GM23248 (cell line): ENCODE data around the gene IL31RA. TPM values are rescaled to one million over a fixed set of nuclear protein-coding genes. Genes with fewer than 3 reads are reported as not detected.

Experiments
- DNase-seq: peaks from one replicate; pipeline ENCODE4 v3.0.0-alpha.2; 2015
- H2AFZ ChIP-seq: fragments of 200-600 bp; sonication (generic); 2 replicates; pipeline ENCODE4 v1.6.1; 2016; ENCODE audit warnings: antibody characterized with exemption
- H3F3A ChIP-seq: fragments of 200-600 bp; sonication (generic); 2 replicates; pipeline ENCODE4 v1.6.1; 2016; ENCODE audit warnings: mild to moderate bottlenecking, antibody characterized with exemption, mixed run types; ENCODE audit not compliant: insufficient read depth
- H3K27ac ChIP-seq: fragments of 200-600 bp; sonication (generic); 2 replicates; pipeline ENCODE4 v1.5.1; 2016; ENCODE audit warnings: mild to moderate bottlenecking
- H3K27me3 ChIP-seq: fragments of 200-600 bp; sonication (generic); replicated peaks from 2 replicates; pipeline ENCODE4 v1.6.1; 2016; ENCODE audit warnings: mild to moderate bottlenecking; ENCODE audit not compliant: insufficient read depth
- H3K36me3 ChIP-seq: fragments of 200-600 bp; sonication (generic); 2 replicates; pipeline ENCODE4 v1.6.1; 2016; ENCODE audit warnings: low read depth, mild to moderate bottlenecking
- H3K4me1 ChIP-seq: fragments of 200-600 bp; sonication (generic); 2 replicates; pipeline ENCODE4 v1.6.1; 2016; ENCODE audit warnings: mild to moderate bottlenecking; ENCODE audit not compliant: insufficient read depth
- H3K4me2 ChIP-seq: fragments of 200-600 bp; sonication (generic); one replicate; pipeline ENCODE4 v1.6.1; 2016; ENCODE audit warnings: mild to moderate bottlenecking; ENCODE audit not compliant: unreplicated experiment
- H3K4me3 ChIP-seq: fragments of 200-600 bp; sonication (generic); 2 replicates; pipeline ENCODE4 v1.5.1; 2016; ENCODE audit warnings: mild to moderate bottlenecking
- H3K79me2 ChIP-seq: fragments of 200-600 bp; sonication (generic); 2 replicates; pipeline ENCODE4 v1.6.1; 2016; ENCODE audit warnings: mild to moderate bottlenecking; ENCODE audit not compliant: insufficient read depth
- H3K9ac ChIP-seq: fragments of 200-600 bp; sonication (generic); 2 replicates; pipeline ENCODE4 v1.6.1; 2016; ENCODE audit warnings: mild to moderate bottlenecking
- H3K9me2 ChIP-seq: fragments of 200-600 bp; sonication (generic); 2 replicates; pipeline ENCODE4 v1.6.1; 2016; ENCODE audit warnings: mixed run types, mild to moderate bottlenecking, moderate library complexity; ENCODE audit not compliant: insufficient read depth
- H3K9me3 ChIP-seq: fragments of 200-600 bp; sonication (generic); one replicate; pipeline ENCODE4 v1.6.1; 2017; ENCODE audit warnings: low read depth
- H4K20me1 ChIP-seq: fragments of 200-600 bp; sonication (generic); 2 replicates; pipeline ENCODE4 v1.6.0; 2016; ENCODE audit not compliant: insufficient read depth
- EZH2 ChIP-seq: fragments of 200-600 bp; sonication (generic); IDR thresholded peaks from 2 replicates; pipeline ENCODE4 v1.6.1; 2018; ENCODE audit warnings: antibody characterized with exemption, mild to moderate bottlenecking; ENCODE audit not compliant: insufficient read depth, poor library complexity, severe bottlenecking
- EZH2phosphoT487 ChIP-seq: fragments of 200-600 bp; sonication (generic); IDR thresholded peaks from 2 replicates; pipeline ENCODE4 v1.6.1; 2018; ENCODE audit warnings: antibody characterized with exemption, moderate library complexity, mild to moderate bottlenecking, low read depth; ENCODE audit not compliant: insufficient read depth
- WGBS, 2 experiments: methylation state at CpG; one replicate each; pipeline ENCODE4 v1.1.6; 2015 to 2017; ENCODE audit warnings: low lambda C conversion rate in 2 of 2, low coverage in 1 of 2; ENCODE audit errors: missing lambda C conversion rate in 2 of 2; 5-methylcytosine and 5-hydroxymethylcytosine counted together
- in situ Hi-C: fragments of 300-500 bp; cut with MboI; formaldehyde crosslinking; loops from 2 replicates; pipeline ENCODE4 v1.15.0; 2020
- polyA plus RNA-seq: library from polyadenylated mRNA; unstranded; fragments of >200 nt; fragmentation: Nextera tagmentation; extraction: Ambion mirVana; gene quantifications from 2 replicates; pipeline ENCODE4 v1.2.1, GENCODE V29; 2016
- total RNA-seq: library from RNA; depleted of rRNA; stranded (reverse); fragments of >200 nt; shearing (Covaris generic); gene quantifications from 2 replicates; pipeline ENCODE4 v1.2.3, GENCODE V29; 2014

Gene IL31RA
- total and polyA plus RNA-seq, 2 experiments from 2014 or later: 0.08 TPM; not detected in 1

- H3K4me1 ChIP-seq: peaks cover 28% of the 10 kb centered on the region
- DNase-seq: peak; percentile 48
- no peak overlapping the region for H3K9ac ChIP-seq
- in situ Hi-C loops: no loop called here
- H3K9me2 ChIP-seq: peaks cover 4% of the 10 kb centered on the region; the same call in 1 of the 2 replicates
- no peak overlapping the region for H3K27ac ChIP-seq
- H3K27me3 ChIP-seq: no peaks in the 10 kb centered on the region
- no peak overlapping the region for H3K4me3 ChIP-seq
- peaks cover 30% of the 10 kb centered on the region for H3F3A ChIP-seq
- 0 to 2% methylated on average over 3 of the region's 3 CpGs for WGBS, 2 experiments
- H3K4me2 ChIP-seq: peak overlapping the region; percentile 61
- no peaks in the 10 kb centered on the region for H3K9me3 ChIP-seq
- no peaks in the 10 kb centered on the region for H4K20me1 ChIP-seq
- no peak overlapping the region for H2AFZ ChIP-seq
- no peaks in the 10 kb centered on the region for H3K36me3 ChIP-seq
- no peak for TF ChIP-seq EZH2phosphoT487
- H3K79me2 ChIP-seq: no peaks in the 10 kb centered on the region
These were observed 2.7 kb downstream of the IL31RA start for GRCh38 chr5:55853818-55854217.

- no peaks in the 10 kb centered on the region for H3K9me3 ChIP-seq
- no peaks in the 10 kb centered on the region for H3K79me2 ChIP-seq
- peaks cover 28% of the 10 kb centered on the region for H3K4me1 ChIP-seq
- H3F3A ChIP-seq: peaks cover 29% of the 10 kb centered on the region
- TF ChIP-seq EZH2phosphoT487: no peak
- no peak for TF ChIP-seq EZH2
- in situ Hi-C loops: no loop called here
- no peak overlapping the region for H2AFZ ChIP-seq
- H3K36me3 ChIP-seq: no peaks in the 10 kb centered on the region
- no peak for DNase-seq
- no peaks in the 10 kb centered on the region for H3K9me2 ChIP-seq
- H4K20me1 ChIP-seq: no peaks in the 10 kb centered on the region
- H3K4me3 ChIP-seq: no peak overlapping the region
- 87 to 88% methylated on average over 5 of the region's 5 CpGs for WGBS, 2 experiments
- H3K27ac ChIP-seq: no peak overlapping the region
- no peak overlapping the region for H3K4me2 ChIP-seq
- no peak overlapping the region for H3K9ac ChIP-seq
- no peaks in the 10 kb centered on the region for H3K27me3 ChIP-seq
These were observed 4.4 kb downstream of the IL31RA start for GRCh38 chr5:55855509-55855908.

GRCh38 chr5:55856516-55857246 lies 5.5 kb downstream of the IL31RA start:
- Histone ChIP-seq H3K36me3 (no peaks in the 10 kb centered on the region), H3K27ac (no peak overlapping the region), H3K9ac (no peak overlapping the region), H3K4me1 (peaks cover 19% of the 10 kb centered on the region), H3K27me3 (no peaks in the 10 kb centered on the region), H3F3A (peaks cover 19% of the 10 kb centered on the region), H3K9me3 (no peaks in the 10 kb centered on the region), H2AFZ (no peak overlapping the region), H3K79me2 (no peaks in the 10 kb centered on the region), H3K4me3 (no peak overlapping the region), H3K4me2 (no peak overlapping the region), H3K9me2 (no peaks in the 10 kb centered on the region), H4K20me1 (no peaks in the 10 kb centered on the region)
- no peak for DNase-seq
- in situ Hi-C loops: no loop called here
- no peak for TF ChIP-seq EZH2
- TF ChIP-seq EZH2phosphoT487: no peak
- 87 to 90% methylated on average over 5 of the region's 5 CpGs for WGBS, 2 experiments

- DNase-seq: no peak
- WGBS, 2 experiments: 89 to 98% methylated on average over 4 of the region's 4 CpGs
These were observed 6.1 kb downstream of the IL31RA start for GRCh38 chr5:55857247-55857640.

More at GRCh38 chr5:55857247-55857640, 6.1 kb downstream of the IL31RA start:
- Histone ChIP-seq H3K9ac (no peak overlapping the region), H3K9me3 (no peaks in the 10 kb centered on the region), H3K4me3 (no peak overlapping the region), H3K36me3 (no peaks in the 10 kb centered on the region), H3K9me2 (no peaks in the 10 kb centered on the region), H4K20me1 (no peaks in the 10 kb centered on the region), H2AFZ (no peak overlapping the region), H3K79me2 (no peaks in the 10 kb centered on the region), H3K27me3 (no peaks in the 10 kb centered on the region), H3K4me1 (peaks cover 16% of the 10 kb centered on the region), H3F3A (peaks cover 17% of the 10 kb centered on the region; the same call in 1 of the 2 replicates), H3K4me2 (no peak overlapping the region), H3K27ac (no peak overlapping the region)
- in situ Hi-C loops: no loop called here
- no peak for TF ChIP-seq EZH2
- TF ChIP-seq EZH2phosphoT487: no peak
